Psoas muscle (tissue), 7 donors: ENCODE data around the gene ZNF169. TPM values are rescaled to one million over a fixed set of nuclear protein-coding genes. Genes with fewer than 3 reads are reported as not detected.

Experiments
- polyA plus RNA-seq, 3 donors: library from polyadenylated mRNA; stranded (reverse); fragments of 200-250 nt; gene quantifications; one replicate each; pipeline ENCODE4 v1.2.3, GENCODE V29; 2013
- total RNA-seq, 4 donors: library from RNA; stranded (reverse); fragmentation: NEBNext Ultra II Directional in 2 of 4; extraction: Animal tissue kit (Norgen Biotek cat#: 25700) in 2 of 4; gene quantifications; one replicate each; pipeline versions ENCODE4 v1.2.1 to v1.2.4, GENCODE V29; 2021 to 2023
- donor health status: healthy with polysubstance abuse.
- donor health status: DM: no; HTN: no; CAD: no; lungs with moderate emphysema.
- donor health status: Bipolar disorder and iron deficiency.
- donor health status: healthy.
- donor health status: DM: no; HTN: no; CAD: no.
- donor health status: DM: no; HTN: no; CAD: no.
- donor health status: DM: yes; HTN: yes; CAD: no.

ZNF169 gene
- total and polyA plus RNA-seq, 7 donors: 0.59 to 2.8 (median 1.5) TPM

Other genes starting within 250 kb of the ZNF169 start
- gene PTPDC1, start 174.8 kb upstream of the ZNF169 start, total RNA-seq: 1 to 10 TPM; 3.9 to 9.9 (median 7.1) TPM
- 1 to 10 TPM; 3.6 to 7.0 (median 4.2) TPM for gene PTPDC1, start 174.8 kb upstream of the ZNF169 start, polyA plus RNA-seq
- not detected for gene NUTM2F, start 69.3 kb downstream of the ZNF169 start, total RNA-seq
- under 1 TPM in 1 of 3 donors, not detected in 2; 0.03 TPM for gene NUTM2F, start 69.3 kb downstream of the ZNF169 start, polyA plus RNA-seq